RWPE2 (cell line): ENCODE data around the gene MAP3K14.

ENCODE experiments used
- ATAC-seq: fragments of 200-7000 bp; cut with Tn5 transposase; 3 replicates; pipeline ENCODE4 v1.9.1; 2021; ENCODE audit warnings: low read depth
- DNase-seq: peaks from one replicate; pipeline ENCODE4 v3.0.0-alpha.2; 2020; ENCODE audit warnings: low spot score
- H3K27ac ChIP-seq: fragments of 450-650 bp; 2 replicates; pipeline ENCODE4 v1.5.1; 2017; ENCODE audit warnings: mild to moderate bottlenecking; ENCODE audit not compliant: poor library complexity, severe bottlenecking
- H3K27me3 ChIP-seq: fragments of 250-450 bp; sonication (Bioruptor Pico); 2 replicates; pipeline ENCODE4 v1.5.1; 2021; ENCODE audit warnings: mild to moderate bottlenecking, moderate library complexity; ENCODE audit not compliant: insufficient read depth, poor library complexity, severe bottlenecking
- H3K36me3 ChIP-seq: fragments of 250-450 bp; sonication (Bioruptor Pico); 2 replicates; pipeline ENCODE4 v1.5.1; 2020; ENCODE audit warnings: low read depth, mild to moderate bottlenecking, moderate library complexity
- H3K4me1 ChIP-seq: fragments of 250-450 bp; sonication (Bioruptor Pico); 2 replicates; pipeline ENCODE4 v1.5.1; 2021; ENCODE audit warnings: mild to moderate bottlenecking, moderate library complexity; ENCODE audit not compliant: insufficient read depth, poor library complexity, severe bottlenecking
- H3K4me3 ChIP-seq: fragments of 250-450 bp; sonication (Bioruptor Pico); 2 replicates; pipeline ENCODE4 v1.5.1; 2021; ENCODE audit warnings: mild to moderate bottlenecking, moderate library complexity; ENCODE audit not compliant: severe bottlenecking
- H3K9me3 ChIP-seq: fragments of 250-450 bp; sonication (Bioruptor Pico); 2 replicates; pipeline ENCODE4 v1.5.1; 2021; ENCODE audit warnings: mild to moderate bottlenecking, moderate library complexity; ENCODE audit not compliant: severe bottlenecking
- TF ChIP-seq, protein P1 (sequence below): fragments of 450-650 bp; IDR thresholded peaks from one replicate; pipeline ENCODE4 v1.5.1; 2017; ENCODE audit warnings: mild to moderate bottlenecking, moderate library complexity; ENCODE audit not compliant: poor library complexity, severe bottlenecking

The MAP3K14 gene

DNA sequence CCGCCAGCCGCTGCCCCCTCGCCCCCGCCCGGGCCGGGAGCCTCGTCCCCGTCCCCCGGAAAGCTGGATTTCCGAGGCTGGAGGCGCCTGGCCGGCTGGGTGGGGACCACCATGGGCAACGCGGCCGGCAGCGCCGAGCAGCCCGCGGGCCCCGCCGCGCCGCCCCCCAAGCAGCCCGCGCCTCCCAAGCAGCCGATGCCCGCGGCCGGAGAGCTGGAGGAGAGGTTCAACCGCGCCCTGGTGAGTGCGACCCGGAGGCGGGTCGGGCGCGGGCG is 94.9 kb downstream of the MAP3K14 start:
- no peaks in the 10 kb centered on the region for H3K36me3 ChIP-seq
- peaks cover 27% of the 10 kb centered on the region for H3K4me1 ChIP-seq
- H3K9me3 ChIP-seq, result no peaks in the 10 kb centered on the region
- no peak overlapping the region for H3K27ac ChIP-seq
- peak overlapping the region; percentile 74 for H3K4me3 ChIP-seq
- no peaks in the 10 kb centered on the region for H3K27me3 ChIP-seq
- peak; percentile 45 for DNase-seq
- ATAC-seq, result no peak
- TF ChIP-seq, protein P1, sequence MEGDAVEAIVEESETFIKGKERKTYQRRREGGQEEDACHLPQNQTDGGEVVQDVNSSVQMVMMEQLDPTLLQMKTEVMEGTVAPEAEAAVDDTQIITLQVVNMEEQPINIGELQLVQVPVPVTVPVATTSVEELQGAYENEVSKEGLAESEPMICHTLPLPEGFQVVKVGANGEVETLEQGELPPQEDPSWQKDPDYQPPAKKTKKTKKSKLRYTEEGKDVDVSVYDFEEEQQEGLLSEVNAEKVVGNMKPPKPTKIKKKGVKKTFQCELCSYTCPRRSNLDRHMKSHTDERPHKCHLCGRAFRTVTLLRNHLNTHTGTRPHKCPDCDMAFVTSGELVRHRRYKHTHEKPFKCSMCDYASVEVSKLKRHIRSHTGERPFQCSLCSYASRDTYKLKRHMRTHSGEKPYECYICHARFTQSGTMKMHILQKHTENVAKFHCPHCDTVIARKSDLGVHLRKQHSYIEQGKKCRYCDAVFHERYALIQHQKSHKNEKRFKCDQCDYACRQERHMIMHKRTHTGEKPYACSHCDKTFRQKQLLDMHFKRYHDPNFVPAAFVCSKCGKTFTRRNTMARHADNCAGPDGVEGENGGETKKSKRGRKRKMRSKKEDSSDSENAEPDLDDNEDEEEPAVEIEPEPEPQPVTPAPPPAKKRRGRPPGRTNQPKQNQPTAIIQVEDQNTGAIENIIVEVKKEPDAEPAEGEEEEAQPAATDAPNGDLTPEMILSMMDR, result no peak

DNA sequence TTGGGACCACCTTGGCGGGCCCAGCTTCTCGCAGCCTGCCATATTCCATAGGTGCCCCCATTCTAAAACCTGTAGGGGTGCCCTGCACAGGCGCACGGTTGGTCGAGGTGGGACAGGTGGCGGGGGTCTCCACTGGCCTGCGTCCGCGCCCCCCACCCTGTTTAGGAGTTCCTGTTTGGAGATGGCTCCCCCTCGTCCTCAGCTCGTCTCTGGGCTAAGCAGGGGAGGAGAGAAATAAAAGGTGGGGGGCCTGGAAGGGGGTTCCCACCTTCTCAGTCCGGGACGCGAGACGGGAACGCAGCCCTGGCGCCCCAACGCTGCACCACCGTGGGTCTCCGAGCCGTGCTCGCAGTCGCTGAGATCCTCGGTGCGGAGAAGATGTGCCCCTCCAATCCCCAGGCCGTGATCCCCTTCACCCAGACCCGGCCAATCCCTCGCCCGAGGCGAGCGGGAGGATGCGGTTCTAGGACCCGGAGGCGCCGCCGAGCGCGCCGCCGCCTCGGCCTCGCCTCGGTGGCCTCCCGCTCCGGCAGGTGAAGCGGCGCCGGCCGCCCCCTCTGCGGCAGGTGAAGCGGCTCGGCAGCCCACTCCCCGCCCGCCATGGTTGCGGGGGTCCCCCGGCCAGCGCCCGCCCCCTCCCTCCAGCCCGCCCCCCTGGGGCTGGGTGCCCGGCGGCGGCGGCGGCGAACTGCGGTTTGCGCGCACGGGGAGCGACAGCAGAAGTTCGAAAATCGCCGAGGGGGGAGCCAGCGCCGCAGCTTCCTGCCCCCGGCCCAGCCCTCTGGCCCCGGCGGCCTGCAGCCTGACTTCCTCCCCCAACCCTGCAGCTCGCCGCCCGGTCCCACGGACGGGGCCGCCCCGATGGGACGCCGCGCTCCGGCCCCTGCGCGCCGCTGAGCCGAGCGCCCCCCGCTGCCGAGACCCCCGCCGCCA is 95.5 kb downstream of the MAP3K14 start, which contains the start of gene FMNL1:
Gene FMNL1, plus strand, starts transcription at position 805 of the 933 bp plus-strand sequence. CDS start 240 bp downstream, outside the sequence.
- H3K27me3 ChIP-seq, result no peaks in the 10 kb centered on the region
- H3K36me3 ChIP-seq, result no peaks in the 10 kb centered on the region
- DNase-seq (no peak), ATAC-seq (no peak)
- TF ChIP-seq, protein P1, result no peak
- peaks cover 20% of the 10 kb centered on the region for H3K4me1 ChIP-seq
- no peaks in the 10 kb centered on the region for H3K9me3 ChIP-seq
- peak within 1 kb of the TSS; percentile 74 for H3K4me3 ChIP-seq
- H3K27ac ChIP-seq, result no peak within 1 kb of the TSS

DNA sequence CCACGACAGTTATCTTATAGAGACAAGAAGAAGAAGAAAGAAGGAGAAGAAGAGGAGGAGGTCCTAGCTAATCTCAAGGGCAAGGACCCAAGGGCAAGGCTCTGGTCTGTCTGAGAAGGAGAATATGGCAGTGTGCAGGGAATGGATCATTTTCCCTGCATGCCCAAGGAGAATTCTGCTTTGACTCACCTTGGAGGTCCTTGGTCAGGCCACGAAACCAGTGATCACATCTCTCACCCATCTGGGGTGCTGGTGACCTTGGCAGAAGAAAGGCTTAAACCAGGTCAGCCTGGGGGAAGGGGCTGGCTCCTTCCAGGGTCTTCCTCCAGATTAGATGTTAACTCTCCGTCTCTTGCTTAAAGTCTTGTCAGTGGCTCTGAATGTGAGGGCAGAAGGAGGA is 96.7 kb downstream of the MAP3K14 start:
- Histone ChIP-seq H3K27ac (no peak overlapping the region), H3K36me3 (no peaks in the 10 kb centered on the region), H3K27me3 (no peaks in the 10 kb centered on the region), H3K9me3 (no peaks in the 10 kb centered on the region), H3K4me3 (no peak overlapping the region), H3K4me1 (peaks cover 8% of the 10 kb centered on the region)
- TF ChIP-seq, protein P1, result no peak
- no peak for ATAC-seq
- no peak for DNase-seq

DNA sequence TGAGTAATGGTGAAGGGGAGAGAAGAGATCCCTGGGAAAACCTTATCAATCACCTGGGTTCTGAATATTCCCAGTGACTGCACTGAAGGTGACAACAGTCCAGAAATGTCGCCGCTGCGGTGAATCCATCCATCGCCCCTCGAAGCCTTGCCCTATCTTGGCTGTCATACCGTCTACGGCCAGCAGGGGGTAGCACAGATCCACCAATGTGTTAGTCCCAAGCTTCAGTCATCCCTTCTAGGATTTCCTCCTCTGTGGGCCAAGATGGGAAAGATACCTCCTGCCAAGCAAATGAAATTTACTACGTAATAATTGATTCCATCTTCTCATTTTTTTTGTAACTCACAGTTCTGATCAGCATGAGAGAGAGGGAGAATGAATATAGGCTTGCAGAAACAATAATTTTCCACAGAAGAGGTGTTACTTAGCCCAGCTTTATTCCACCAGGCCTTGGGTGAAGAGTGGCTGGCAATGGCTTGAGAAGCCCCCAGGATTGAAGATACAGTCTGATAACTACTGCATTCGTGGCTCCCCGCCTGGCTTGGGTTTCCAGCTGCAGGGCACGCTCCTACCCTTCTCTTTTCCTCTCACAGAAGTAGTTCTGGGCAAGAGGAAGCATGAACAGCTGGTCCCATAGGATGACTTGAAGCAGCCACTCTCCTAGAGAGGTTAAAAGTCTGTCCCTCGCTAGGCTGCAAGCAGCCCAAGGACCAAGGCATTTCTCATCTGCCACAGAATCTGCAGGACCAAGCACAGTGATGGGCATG is 97.7 kb downstream of the MAP3K14 start:
- DNase-seq (no peak), ATAC-seq (peak; percentile 74)
- Histone ChIP-seq H3K36me3 (no peaks in the 10 kb centered on the region), H3K4me3 (no peak overlapping the region), H3K4me1 (peaks cover 4% of the 10 kb centered on the region), H3K27ac (no peak overlapping the region), H3K9me3 (no peaks in the 10 kb centered on the region), H3K27me3 (no peaks in the 10 kb centered on the region)
- TF ChIP-seq, protein P1, result peak; percentile 93
